GM18526 (cell line): ENCODE data around the gene CPB2.

Experiments
- POLR2A ChIP-seq: IDR thresholded peaks from 3 replicates; pipeline ENCODE4 v1.6.1; 2011; ENCODE audit not compliant: insufficient read length; ENCODE audit errors: extremely low read depth

CPB2 gene

DNA sequence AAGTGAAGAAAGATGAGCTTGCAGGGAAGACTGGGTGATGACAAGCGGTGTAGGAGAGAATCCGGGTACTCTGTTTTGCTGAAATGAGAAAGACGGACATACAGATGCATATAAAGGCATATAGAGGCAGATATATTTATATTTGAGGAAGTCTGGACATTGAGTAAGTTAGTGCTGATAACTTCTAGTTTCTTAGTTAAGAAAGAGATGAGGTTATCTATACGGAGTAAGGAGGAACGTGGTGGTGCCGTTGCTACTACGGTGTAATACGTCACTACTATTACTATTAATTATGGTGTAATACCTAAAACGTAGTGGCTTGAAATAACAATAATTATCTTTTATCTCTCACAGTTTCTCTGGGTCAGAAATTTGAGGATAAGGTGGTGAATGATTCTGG lies 9.8 kb upstream of the CPB2 start:
- TF ChIP-seq POLR2A = no peak

GRCh38 chr13:46113596-46113995 lies 8.8 kb upstream of the CPB2 start:
- TF ChIP-seq POLR2A = no peak

DNA sequence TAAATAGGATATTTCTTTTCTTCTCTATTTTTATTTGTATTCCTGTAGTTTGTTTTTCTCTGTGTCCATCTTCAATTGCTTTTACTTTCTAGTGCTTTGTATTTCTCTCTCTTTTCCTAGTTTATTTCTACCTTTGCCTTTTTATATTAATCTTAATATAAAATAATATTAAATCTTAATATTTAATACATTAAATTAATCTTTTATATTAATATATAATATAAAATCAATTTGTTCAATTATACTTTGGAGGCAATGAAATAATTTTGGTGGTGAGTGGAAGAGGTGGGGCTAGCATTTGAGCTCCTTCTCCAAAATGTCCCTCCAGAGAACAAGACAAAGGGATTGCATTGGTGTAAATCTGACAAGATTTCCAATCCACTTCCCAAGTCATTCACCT lies 6.3 kb upstream of the CPB2 start:
- no peak for TF ChIP-seq POLR2A

DNA sequence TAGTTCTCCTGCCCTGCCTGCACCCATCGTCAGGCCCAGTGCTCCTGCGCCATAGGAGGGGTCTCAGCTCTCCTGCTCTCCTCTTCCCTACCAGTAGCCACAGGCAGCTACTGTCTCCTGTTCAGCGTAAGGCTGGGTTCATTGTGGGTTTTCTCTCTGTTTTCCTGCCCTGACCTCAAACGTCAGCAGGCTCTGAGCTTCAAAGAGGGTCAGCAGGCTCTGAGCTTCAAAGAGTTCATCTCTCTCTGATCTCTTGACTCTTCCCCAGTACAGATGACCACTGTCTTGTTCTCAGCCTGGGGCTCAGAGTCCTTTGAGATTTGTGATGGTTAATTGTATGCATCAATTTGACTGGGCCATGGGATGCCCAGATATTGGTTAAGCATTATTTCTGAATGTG lies 4.6 kb upstream of the CPB2 start:
- no peak for TF ChIP-seq POLR2A

DNA sequence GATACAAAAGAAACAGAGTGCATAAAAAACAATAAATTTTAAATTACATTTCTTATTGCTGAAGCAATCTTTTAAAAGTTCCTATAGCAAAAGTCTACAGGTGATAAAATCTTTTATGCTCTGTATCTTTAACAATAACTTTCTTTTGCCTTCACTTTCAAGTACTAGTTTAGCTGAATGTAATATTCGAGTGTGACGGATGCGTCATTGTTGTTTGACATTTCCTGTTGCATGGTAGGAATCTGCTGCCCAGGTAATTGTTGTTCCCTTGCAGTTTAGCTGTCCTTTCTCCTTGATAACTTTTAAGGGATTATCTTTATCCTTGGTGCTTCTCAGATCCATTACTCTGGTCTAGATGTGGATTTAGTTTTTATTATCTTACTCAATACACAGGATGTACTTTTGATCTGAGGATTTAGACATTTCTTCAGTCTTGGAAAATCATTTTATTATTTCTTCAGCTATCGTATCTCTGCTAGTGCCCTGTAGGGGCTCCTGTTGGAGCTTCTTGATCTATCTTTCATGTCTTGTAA lies 2.1 kb upstream of the CPB2 start:
- no peak for TF ChIP-seq POLR2A

DNA sequence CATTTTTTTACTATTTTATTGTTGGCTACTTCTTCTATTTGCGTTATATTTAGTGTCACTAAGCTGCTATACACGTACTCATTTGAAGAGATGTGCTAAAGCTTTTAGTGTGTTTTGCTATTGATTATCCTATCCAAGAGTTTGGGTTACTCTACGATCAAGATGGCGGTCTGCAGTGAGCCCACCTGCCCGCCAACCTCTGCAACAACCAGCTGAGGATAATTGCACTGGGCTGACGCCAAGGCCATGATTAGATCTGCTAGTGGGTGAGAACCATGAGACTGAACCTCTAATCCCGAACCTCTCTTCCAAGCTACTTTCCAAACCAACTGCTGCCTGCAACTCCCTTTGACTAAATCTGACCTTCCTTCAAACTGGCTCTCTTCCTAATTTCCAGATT lies 1.8 kb downstream of the CPB2 start:
- no peak for TF ChIP-seq POLR2A

DNA sequence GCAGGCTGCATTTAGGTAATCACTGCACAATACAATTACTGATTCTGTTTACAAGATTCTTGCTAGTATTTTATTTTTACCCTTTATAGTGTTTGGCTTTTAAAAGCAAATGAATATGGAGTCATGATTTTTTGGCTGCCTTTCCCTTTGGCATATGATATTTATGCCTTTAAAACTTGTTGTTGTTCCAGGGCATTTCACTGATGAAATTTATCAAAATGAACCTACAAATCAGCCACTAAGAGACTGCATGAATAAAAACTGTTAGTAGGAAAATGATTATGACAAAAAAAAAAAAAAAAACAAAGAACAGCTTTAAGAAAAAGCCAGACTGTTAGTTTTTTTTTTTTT lies 2.6 kb downstream of the CPB2 start:
- no peak for TF ChIP-seq POLR2A

- TF ChIP-seq POLR2A = no peak
Measured at GRCh38 chr13:46101484-46102254, 3.2 kb downstream of the CPB2 start.

GRCh38 chr13:46101002-46101401 lies 3.8 kb downstream of the CPB2 start:
- no peak for TF ChIP-seq POLR2A

DNA sequence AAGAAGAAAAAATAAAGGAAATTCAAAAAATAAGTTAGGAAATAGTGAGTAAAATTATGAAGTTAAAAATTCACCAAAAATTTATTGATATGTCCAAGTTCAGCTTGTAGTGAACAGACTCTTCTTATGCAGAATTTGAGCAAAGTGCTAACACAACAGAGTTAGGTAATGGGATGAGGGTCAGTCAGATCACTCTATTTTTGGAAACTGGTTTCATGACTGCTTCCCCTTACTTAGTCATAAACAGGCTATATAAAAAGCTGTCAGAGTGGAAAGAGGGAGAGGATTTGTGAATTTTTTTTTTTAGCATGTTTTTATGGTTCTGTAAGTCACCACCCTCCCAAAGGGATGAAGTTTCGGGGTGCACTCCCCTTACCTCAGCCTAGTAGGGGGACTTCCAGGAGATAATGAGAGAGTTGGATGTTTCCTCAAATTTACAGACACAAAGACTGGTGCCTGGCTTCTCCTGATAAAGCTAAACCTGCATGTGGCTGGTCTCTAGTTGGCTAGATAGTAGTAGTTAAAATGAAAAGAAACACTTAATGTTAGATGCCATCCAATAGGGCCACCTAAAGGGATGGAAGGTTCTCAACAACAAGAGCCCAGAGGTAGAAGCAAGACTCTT lies 4.5 kb downstream of the CPB2 start:
- no peak for TF ChIP-seq POLR2A

- no peak for TF ChIP-seq POLR2A
Measured at GRCh38 chr13:46097663-46098062, 7.2 kb downstream of the CPB2 start.

DNA sequence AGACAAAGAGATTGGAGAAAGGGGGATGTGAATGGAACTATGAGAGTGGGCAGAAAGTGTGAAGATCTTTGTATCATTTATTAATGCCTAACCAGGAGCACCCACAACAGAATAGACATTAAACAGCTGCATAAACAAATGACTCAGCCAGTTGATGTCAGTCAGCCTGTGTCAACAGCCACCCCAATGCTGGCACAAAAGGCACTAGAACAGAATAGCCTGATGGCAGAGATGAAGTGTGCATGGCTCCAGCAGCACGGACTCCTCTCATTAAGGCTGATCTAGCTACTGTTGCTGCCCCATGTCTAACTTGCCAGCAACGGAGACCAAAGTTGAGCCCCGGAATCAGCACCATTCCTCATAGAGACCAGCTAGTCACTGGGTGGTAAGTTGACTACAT lies 7.8 kb downstream of the CPB2 start:
- no peak for TF ChIP-seq POLR2A

- TF ChIP-seq POLR2A = no peak
Measured at GRCh38 chr13:46094478-46094877, 10.4 kb downstream of the CPB2 start.

GRCh38 chr13:46088821-46089562 lies 15.8 kb downstream of the CPB2 start:
- no peak for TF ChIP-seq POLR2A

DNA sequence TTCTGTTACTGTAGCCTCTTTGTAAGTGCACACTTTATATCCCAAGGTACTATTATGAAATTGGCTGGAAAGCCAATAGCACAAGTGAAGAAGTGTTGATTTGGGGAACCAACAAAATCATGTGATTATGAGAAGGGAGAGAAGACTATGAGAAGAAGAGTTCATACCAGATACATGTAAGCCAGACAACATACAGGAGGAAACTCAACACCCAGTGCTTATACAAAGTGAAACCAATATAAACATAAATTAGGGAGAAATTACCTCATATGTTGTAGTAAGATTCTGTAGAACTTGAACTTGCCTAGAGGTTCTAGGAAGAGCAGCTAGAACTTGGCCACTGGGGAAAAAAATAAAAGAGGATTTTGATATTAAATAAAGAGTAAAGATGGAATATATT lies 17.4 kb downstream of the CPB2 start:
- TF ChIP-seq POLR2A = no peak

- no peak for TF ChIP-seq POLR2A
Measured at GRCh38 chr13:46086985-46087384, 17.8 kb downstream of the CPB2 start.

DNA sequence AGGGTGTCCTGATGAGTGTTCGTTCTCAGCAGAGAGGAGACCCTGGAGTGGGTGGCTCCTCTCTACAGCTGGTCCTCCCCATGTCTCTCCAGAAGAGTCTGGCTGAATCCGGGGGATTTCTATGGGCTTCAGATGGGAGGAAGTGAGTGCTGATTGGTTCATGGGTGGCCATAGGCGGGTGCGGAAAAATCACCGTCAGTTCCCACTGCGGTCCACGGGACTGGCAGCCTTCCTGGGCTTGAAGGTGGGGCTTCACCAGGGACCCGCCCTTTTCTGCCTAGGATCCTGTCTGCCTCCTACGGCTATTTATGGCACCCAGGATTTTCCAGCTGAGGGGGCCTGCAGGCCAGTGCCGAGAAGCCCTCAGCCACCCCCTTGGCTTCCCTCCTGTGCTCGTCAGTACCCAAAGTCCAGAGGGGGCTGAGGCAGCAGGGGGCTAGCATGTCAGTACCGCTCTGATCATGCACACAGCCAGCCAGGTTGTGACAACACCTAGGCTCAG lies 18.4 kb downstream of the CPB2 start:
- no peak for TF ChIP-seq POLR2A

DNA sequence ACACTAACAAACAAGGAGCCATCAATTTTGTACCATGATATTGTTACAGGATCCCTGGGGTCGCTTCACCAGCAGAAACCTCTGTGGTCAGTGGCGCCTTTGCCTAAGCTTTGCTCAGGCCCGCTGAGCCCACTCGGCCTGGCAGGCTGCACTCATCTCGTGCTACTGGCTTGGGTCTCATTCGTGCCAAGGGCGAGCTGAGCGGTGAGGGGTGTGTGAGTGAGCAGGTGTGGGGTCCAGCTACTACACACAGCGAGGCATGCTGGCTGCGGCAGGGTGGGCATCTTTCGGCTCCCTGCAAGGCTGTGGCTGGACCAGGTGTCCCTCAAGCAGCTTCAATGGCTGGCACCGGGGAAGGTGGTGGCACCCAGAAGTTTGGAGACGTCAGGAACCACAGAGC lies 19.1 kb downstream of the CPB2 start:
- TF ChIP-seq POLR2A = no peak
